Transverse colon (tissue), 4 donors: Measurements from ENCODE around the gene CRYGD. TPM values are rescaled to one million over a fixed set of nuclear protein-coding genes. Genes with fewer than 3 reads are reported as not detected.

Experiments
- DNase-seq: peaks from one replicate; pipeline ENCODE4 v3.0.0-alpha.2; 2019
- H3K27ac ChIP-seq, 4 donors: fragments of 200-600 bp; sonication (generic); 2 replicates each; pipeline ENCODE4 v1.5.1; 2016 to 2018; ENCODE audit warnings: inconsistent platforms in 4 of 4
- H3K27me3 ChIP-seq: fragments of 200-600 bp; sonication (generic); 2 replicates; pipeline ENCODE4 v1.5.1; 2017; ENCODE audit warnings: inconsistent platforms
- H3K36me3 ChIP-seq, 4 donors: fragments of 200-600 bp; sonication (generic); 2 replicates each; pipeline ENCODE4 v1.5.1; 2017 to 2019; ENCODE audit warnings: inconsistent platforms in 4 of 4
- H3K4me1 ChIP-seq, 4 donors: fragments of 200-600 bp; sonication (generic); 2 replicates each; pipeline ENCODE4 v1.5.1; 2017 to 2020; ENCODE audit warnings: inconsistent platforms in 4 of 4
- H3K4me3 ChIP-seq, 4 donors: fragments of 200-600 bp; sonication (generic); 1 replicate in 1 of 4; 2 replicates in 3 of 4; pipeline versions ENCODE4 v1.5.1 to v1.6.1; 2017 to 2019; ENCODE audit warnings: inconsistent platforms in 4 of 4
- H3K9me3 ChIP-seq, 2 donors: fragments of 200-600 bp; sonication (generic); 2 replicates each; pipeline ENCODE4 v1.5.1; 2017 to 2019; ENCODE audit warnings: inconsistent platforms in 2 of 2
- CTCF ChIP-seq, 5 experiments: fragments of 200-600 bp in 3 of 5; fragments of 450-650 bp in 2 of 5; sonication (generic) in 3 of 5; IDR thresholded peaks; 1 replicate in 2 of 5; 2 replicates in 3 of 5; pipeline ENCODE4 v1.5.1; 2016 to 2017; ENCODE audit warnings: antibody characterized with exemption in 5 of 5, inconsistent platforms in 3 of 5, mild to moderate bottlenecking in 2 of 5, moderate library complexity in 1 of 5
- EP300 ChIP-seq: sonication (generic); formaldehyde crosslinking; IDR thresholded peaks from one replicate; pipeline ENCODE4 v1.6.1; 2017; ENCODE audit warnings: antibody characterized with exemption, low read depth
- POLR2A ChIP-seq: fragments of 450-650 bp; IDR thresholded peaks from one replicate; pipeline ENCODE4 v1.6.1; 2016; ENCODE audit warnings: antibody characterized with exemption, mild to moderate bottlenecking, moderate library complexity
- POLR2AphosphoS5 ChIP-seq, 3 donors: sonication (generic); formaldehyde crosslinking; IDR thresholded peaks; one replicate each; pipeline ENCODE4 v1.6.1; 2016; ENCODE audit warnings: antibody characterized with exemption in 3 of 3
- WGBS, 2 donors: methylation state at CpG; one replicate each; pipeline ENCODE4 v1.1.5; 2018; ENCODE audit warnings: low coverage in 1 of 2; 5-methylcytosine and 5-hydroxymethylcytosine counted together
- in situ Hi-C, 4 donors: fragments of 200-750 bp; cut with MboI; loops; one replicate each; pipeline versions ENCODE4 v1.15.0 to v1.15.1; 2017; ENCODE audit warnings: low sequenced_read_pairs in 3 of 4, low pct_ligation_motif_present in 1 of 4, low pct_unique_long_range_greater_than_20kb in 1 of 4
- intact Hi-C: fragments of 100-400 bp; cut with DNase I; formaldehyde crosslinking; loops from one replicate; pipeline ENCODE4 v1.15.1; 2023; ENCODE audit warnings: low total_unique reads
- total RNA-seq, 4 donors: library from RNA; depleted of rRNA; stranded (reverse); fragments of >200 nt; gene quantifications; one replicate each; pipeline ENCODE4 v1.1.0, GENCODE V29; 2016

Gene CRYGD
- total RNA-seq, 4 donors from 2014 or later, result not detected

GRCh38 chr2:208136716-208137094 lies 12.4 kb upstream of the CRYGD start:
- intact Hi-C loops (loop anchor here (5.0 kb wide), 1 partner anchor 979 kb away; no protein-coding TSS in a partner anchor), in situ Hi-C loops (no loop called here)
- Histone ChIP-seq H3K27me3 (no peaks in the 10 kb centered on the region), H3K27ac (no peak overlapping the region), H3K4me3 (no peak overlapping the region), H3K9me3 (no peaks in the 10 kb centered on the region), H3K4me1 (peaks cover 0 to 7% (median 0%) of the 10 kb centered on the region in 4 donors), H3K36me3 (no peaks in the 10 kb centered on the region)
- WGBS, 2 donors, result 87% methylated on average over 2 of the region's 2 CpGs; no CpG with 5 or more reads in 1 of the 2 donors
- no peak for DNase-seq
- TF ChIP-seq EP300, result no peak
- no peak for TF ChIP-seq POLR2A
- TF ChIP-seq CTCF (IDR thresholded peaks at IDR 0.05), result no peak
- no peak for TF ChIP-seq POLR2AphosphoS5 (IDR thresholded peaks at IDR 0.05)

- Histone ChIP-seq H3K4me1 (peaks cover 0 to 7% (median 0%) of the 10 kb centered on the region in 4 donors), H3K9me3 (no peaks in the 10 kb centered on the region), H3K36me3 (no peaks in the 10 kb centered on the region), H3K27ac (no peak overlapping the region), H3K4me3 (no peak overlapping the region), H3K27me3 (no peaks in the 10 kb centered on the region)
- in situ Hi-C loops (no loop called here), intact Hi-C loops (loop anchor here (5.0 kb wide), 1 partner anchor 979 kb away; no protein-coding TSS in a partner anchor)
- WGBS, 2 donors, result 48 to 69% methylated on average over 2 to 11 of the region's 11 CpGs
- peak; percentile 17 for DNase-seq
- TF ChIP-seq EP300 (no peak), POLR2AphosphoS5 (IDR thresholded peaks at IDR 0.05) (no peak), CTCF (IDR thresholded peaks at IDR 0.05) (no peak), POLR2A (no peak)
These were observed 11.7 kb upstream of the CRYGD start for GRCh38 chr2:208135794-208136715.

GRCh38 chr2:208134928-208135586 lies 10.7 kb upstream of the CRYGD start:
- Histone ChIP-seq H3K4me1 (peaks cover 0 to 8% (median 0%) of the 10 kb centered on the region in 4 donors), H3K27ac (no peak overlapping the region), H3K4me3 (no peak overlapping the region), H3K36me3 (no peaks in the 10 kb centered on the region), H3K27me3 (no peaks in the 10 kb centered on the region), H3K9me3 (no peaks in the 10 kb centered on the region)
- intact Hi-C loops, result loop anchor here (5.0 kb wide), 1 partner anchor 978 kb away; no protein-coding TSS in a partner anchor
- 45 to 52% methylated on average over 3 to 7 of the region's 8 CpGs for WGBS, 2 donors
- TF ChIP-seq EP300, result no peak
- no peak for TF ChIP-seq POLR2AphosphoS5 (IDR thresholded peaks at IDR 0.05)
- TF ChIP-seq CTCF (IDR thresholded peaks at IDR 0.05), result no peak
- no peak for TF ChIP-seq POLR2A
- no peak for DNase-seq
- in situ Hi-C loops, result no loop called here

- no peak for DNase-seq
- H3K27me3 ChIP-seq, result no peaks in the 10 kb centered on the region
- TF ChIP-seq EP300 (no peak), POLR2A (no peak), POLR2AphosphoS5 (IDR thresholded peaks at IDR 0.05) (no peak), CTCF (IDR thresholded peaks at IDR 0.05) (no peak)
- no peaks in the 10 kb centered on the region for H3K36me3 ChIP-seq
- H3K9me3 ChIP-seq, result no peaks in the 10 kb centered on the region
- no peak overlapping the region for H3K27ac ChIP-seq
- no peak overlapping the region for H3K4me3 ChIP-seq
- in situ Hi-C loops, result no loop called here
- peaks cover 0 to 4% (median 0%) of the 10 kb centered on the region in 4 donors for H3K4me1 ChIP-seq
- 57 to 69% methylated on average over 5 to 6 of the region's 6 CpGs for WGBS, 2 donors
- intact Hi-C loops, result no loop called here
These were observed 6.4 kb upstream of the CRYGD start for GRCh38 chr2:208130712-208131110.
